ENCODE measurements around the gene LSM14A.

Gene LSM14A

GRCh38 chr19:34259367-34260095 lies 87.2 kb downstream of the LSM14A start:
- DNase-seq: no peak

GRCh38 chr19:34260771-34261173 lies 88.5 kb downstream of the LSM14A start:
- no peak for DNase-seq

GRCh38 chr19:34261334-34262109 lies 89.2 kb downstream of the LSM14A start:
- no peak for DNase-seq

- no peak for DNase-seq
Measured at GRCh38 chr19:34263745-34264237, 91.5 kb downstream of the LSM14A start.

GRCh38 chr19:34265221-34265650 lies 92.9 kb downstream of the LSM14A start:
- no peak for DNase-seq

- DNase-seq: no peak
Measured at GRCh38 chr19:34269081-34269480, 96.8 kb downstream of the LSM14A start.

GRCh38 chr19:34269489-34269888 lies 97.2 kb downstream of the LSM14A start:
- no peak for DNase-seq

- no peak for DNase-seq
Measured at GRCh38 chr19:34269968-34270621, 97.8 kb downstream of the LSM14A start.

GRCh38 chr19:34273121-34273520 lies 100.8 kb downstream of the LSM14A start:
- DNase-seq: no peak

- DNase-seq: no peak
Measured at GRCh38 chr19:34274284-34274826, 102.1 kb downstream of the LSM14A start.

- DNase-seq: no peak
Measured at GRCh38 chr19:34274827-34275625, 102.7 kb downstream of the LSM14A start.

GRCh38 chr19:34275705-34276104 lies 103.4 kb downstream of the LSM14A start:
- DNase-seq: no peak

- DNase-seq: no peak
Measured at GRCh38 chr19:34276614-34277013, 104.3 kb downstream of the LSM14A start.

GRCh38 chr19:34277244-34277643 lies 104.9 kb downstream of the LSM14A start:
- no peak for DNase-seq

- no peak for DNase-seq
Measured at GRCh38 chr19:34278783-34279182, 106.5 kb downstream of the LSM14A start.

All from SIG-M5 (cell line).